ENCODE measurements around the gene TAF8. TPM values are rescaled to one million over a fixed set of nuclear protein-coding genes. Genes with fewer than 3 reads are reported as not detected.

TAF8 gene
- total RNA-seq, 1 experiment from 2014 or later, result 22.5 TPM

- Histone ChIP-seq H3K27ac (ENCODE audit: low read depth, low read length, poor library complexity, severe bottlenecking) (no peak overlapping the region), H3K36me3 (ENCODE audit: insufficient read depth, low read length, poor library complexity, severe bottlenecking) (no peaks in the 10 kb centered on the region), H3K9me3 (ENCODE audit: low read depth, low read length, poor library complexity, severe bottlenecking) (no peaks in the 10 kb centered on the region), H3K27me3 (replicated peaks; ENCODE audit: insufficient read depth, low read depth, low read length, poor library complexity) (no peaks in the 10 kb centered on the region), H3K4me3 (ENCODE audit: low read depth, low read length, poor library complexity, severe bottlenecking) (no peak overlapping the region), H3K4me1 (ENCODE audit: insufficient read depth, low read length, poor library complexity, severe bottlenecking) (peaks cover 20% of the 10 kb centered on the region)
- ChIA-PET POLR2A (ENCODE audit: low non-redundant PET) (no interaction called here), CTCF (no interaction called here)
- BruUV-seq (replicated peaks), result no TSS peak
- TF ChIP-seq CTCF (conservative IDR thresholded peaks at IDR 0.05; ENCODE audit: low read depth, low read length) (no peak), EZH2 (IDR thresholded peaks at IDR 0.05; ENCODE audit: borderline replicate concordance, low read depth, low read length, poor library complexity, severe bottlenecking) (no peak)
- intact Hi-C loops (cut with micrococcal nuclease; ENCODE audit: unreplicated experiment), result loop anchor here (10.0 kb wide), 1 partner anchor 357 kb away; no protein-coding TSS in a partner anchor
- DNase-seq (ENCODE audit: low spot score), result no peak
Observed at GRCh38 chr6:42041481-42042053, 8.8 kb upstream of the TAF8 start.

DNA sequence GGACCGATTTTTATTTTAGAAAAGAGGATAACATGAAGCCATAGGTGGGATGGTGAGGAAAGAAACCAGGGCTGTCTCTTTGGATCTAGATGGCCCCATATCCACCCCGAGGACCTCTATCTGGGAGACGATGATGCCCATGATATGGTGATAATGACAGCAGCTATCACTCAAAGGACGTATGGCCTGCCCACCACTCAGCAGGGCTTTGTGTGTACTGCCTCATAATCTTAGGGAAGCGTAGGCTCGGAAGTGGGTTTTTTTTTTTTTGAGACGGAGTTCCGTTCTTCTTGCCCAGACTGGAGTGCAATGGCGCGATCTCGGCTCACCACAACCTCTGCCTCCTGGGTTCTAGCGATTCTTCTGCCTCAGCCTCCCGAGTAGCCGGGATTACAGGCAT, 8.2 kb upstream of the TAF8 start:
- BruUV-seq (replicated peaks), result no TSS peak
- CTCF ChIA-PET, result no interaction called here
- POLR2A ChIA-PET (ENCODE audit: low non-redundant PET), result no interaction called here
- no peak overlapping the region for H3K4me3 ChIP-seq (ENCODE audit: low read depth, low read length, poor library complexity, severe bottlenecking)
- no peaks in the 10 kb centered on the region for H3K27me3 ChIP-seq (replicated peaks; ENCODE audit: insufficient read depth, low read depth, low read length, poor library complexity)
- intact Hi-C loops (cut with micrococcal nuclease; ENCODE audit: unreplicated experiment), result loop anchor here (10.0 kb wide), 1 partner anchor 357 kb away; no protein-coding TSS in a partner anchor
- H3K4me1 ChIP-seq (ENCODE audit: insufficient read depth, low read length, poor library complexity, severe bottlenecking), result peaks cover 23% of the 10 kb centered on the region
- H3K36me3 ChIP-seq (ENCODE audit: insufficient read depth, low read length, poor library complexity, severe bottlenecking), result no peaks in the 10 kb centered on the region
- DNase-seq (ENCODE audit: low spot score), result no peak
- TF ChIP-seq CTCF (conservative IDR thresholded peaks at IDR 0.05; ENCODE audit: low read depth, low read length) (no peak), EZH2 (IDR thresholded peaks at IDR 0.05; ENCODE audit: borderline replicate concordance, low read depth, low read length, poor library complexity, severe bottlenecking) (no peak)
- H3K9me3 ChIP-seq (ENCODE audit: low read depth, low read length, poor library complexity, severe bottlenecking), result no peaks in the 10 kb centered on the region
- H3K27ac ChIP-seq (ENCODE audit: low read depth, low read length, poor library complexity, severe bottlenecking), result no peak overlapping the region

DNA sequence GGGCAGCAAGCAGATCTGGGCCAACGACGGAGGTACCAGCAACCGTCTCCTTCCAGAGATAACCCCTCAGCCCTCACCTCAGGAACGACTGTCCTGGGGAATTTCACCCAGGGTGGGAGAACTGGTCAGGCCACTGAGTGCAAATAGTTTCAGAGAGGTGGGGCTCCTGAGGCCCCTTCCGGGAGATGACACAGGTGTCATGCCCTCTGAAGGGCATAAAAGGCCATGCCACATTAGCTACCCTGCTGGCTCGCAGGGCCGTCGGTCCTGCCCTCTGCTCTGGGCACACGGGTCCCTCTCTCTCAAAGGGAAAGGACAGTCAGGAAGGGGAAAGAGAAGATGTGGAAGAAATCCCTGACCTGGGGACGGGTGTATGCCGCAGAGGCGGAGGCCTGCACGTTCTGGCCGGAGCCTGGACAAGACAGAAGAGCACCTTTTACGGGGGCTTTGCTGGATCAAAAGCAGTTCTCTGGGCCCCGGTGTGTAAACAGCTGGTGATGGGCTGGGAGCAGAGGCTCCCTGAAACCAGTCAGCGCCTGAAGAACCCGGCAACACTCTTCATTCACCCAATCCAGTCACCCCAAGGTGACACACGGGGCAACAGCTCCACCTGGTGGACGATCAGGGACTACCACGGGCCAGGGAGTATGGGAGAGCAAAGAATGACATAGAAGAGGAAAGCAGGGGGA, 6.4 kb upstream of the TAF8 start:
- ChIA-PET CTCF (interaction anchor here (0.7 to 2.5 kb wide), 4 partner anchors 123 to 264 kb away, joined by 3 to 12 read pairs (median 5); partner anchors contain the start of genes BYSL, FRS3, MED20 and TOMM6), POLR2A (ENCODE audit: low non-redundant PET) (interaction anchor here (0.6 kb wide), 1 partner anchor 738 kb away, joined by 6 read pairs; the partner anchor contains the start of gene BICRAL)
- Histone ChIP-seq H3K9me3 (ENCODE audit: low read depth, low read length, poor library complexity, severe bottlenecking) (no peaks in the 10 kb centered on the region), H3K27ac (ENCODE audit: low read depth, low read length, poor library complexity, severe bottlenecking) (no peak overlapping the region), H3K4me3 (ENCODE audit: low read depth, low read length, poor library complexity, severe bottlenecking) (no peak overlapping the region), H3K36me3 (ENCODE audit: insufficient read depth, low read length, poor library complexity, severe bottlenecking) (no peaks in the 10 kb centered on the region), H3K4me1 (ENCODE audit: insufficient read depth, low read length, poor library complexity, severe bottlenecking) (peaks cover 32% of the 10 kb centered on the region), H3K27me3 (replicated peaks; ENCODE audit: insufficient read depth, low read depth, low read length, poor library complexity) (no peaks in the 10 kb centered on the region)
- BruUV-seq (replicated peaks), result no TSS peak
- peak; percentile 90 for DNase-seq (ENCODE audit: low spot score)
- intact Hi-C loops (cut with micrococcal nuclease; ENCODE audit: unreplicated experiment), result loop anchor here (1.0 to 10.0 kb wide), 6 partner anchors 103 to 675 kb away; partner anchors contain the start of genes CCND3 and PRICKLE4
- TF ChIP-seq EZH2 (IDR thresholded peaks at IDR 0.05; ENCODE audit: borderline replicate concordance, low read depth, low read length, poor library complexity, severe bottlenecking) (no peak), CTCF (conservative IDR thresholded peaks at IDR 0.05; ENCODE audit: low read depth, low read length) (peak; percentile 95)
